HEK293T (cell line): ENCODE data around the gene FCRL6.
A peak's percentile ranks its signal among the peaks of the same experiment; 100 is the strongest.

Source experiments
- CTCF ChIA-PET: fragments of 350-600 bp; formaldehyde crosslinking; extraction: SDS; loops from one replicate; lab custom pipeline; 2021; ENCODE audit warnings: antibody characterized with exemption, inconsistent platforms; lab: Yijun Ruan, JAX
- POLR2A ChIA-PET: fragments of 350-600 bp; formaldehyde crosslinking; extraction: SDS; loops from one replicate; lab custom pipeline; 2020; ENCODE audit warnings: antibody characterized with exemption, inconsistent platforms; lab: Yijun Ruan, JAX
- DNase-seq: peaks from one replicate; pipeline ENCODE4 v3.0.0; 2012; ENCODE audit warnings: mixed read lengths; ENCODE audit errors: extremely low spot score
- ARNT ChIP-seq: fragments of 450-650 bp; IDR thresholded peaks from 2 replicates; pipeline ENCODE4 v1.6.1; 2017; ENCODE audit warnings: mild to moderate bottlenecking
- BHLHE40 ChIP-seq: fragments of 450-650 bp; IDR thresholded peaks from 2 replicates; pipeline ENCODE4 v1.6.1; 2016; ENCODE audit warnings: mild to moderate bottlenecking, moderate library complexity, borderline replicate concordance
- CTBP1 ChIP-seq: fragments of 450-650 bp; IDR thresholded peaks from 2 replicates; pipeline ENCODE4 v1.6.1; 2016; ENCODE audit warnings: borderline replicate concordance
- ELF4 ChIP-seq: fragments of 450-650 bp; IDR thresholded peaks from 2 replicates; pipeline ENCODE4 v1.6.1; 2017; ENCODE audit warnings: antibody characterized with exemption
- FOXA1 ChIP-seq: fragments of 450-650 bp; IDR thresholded peaks from 2 replicates; pipeline ENCODE4 v1.6.1; 2016; ENCODE audit warnings: mild to moderate bottlenecking
- FOXK2 ChIP-seq: fragments of 450-650 bp; IDR thresholded peaks from 2 replicates; pipeline ENCODE4 v1.6.1; 2016; ENCODE audit warnings: mild to moderate bottlenecking
- FOXM1 ChIP-seq: fragments of 450-650 bp; IDR thresholded peaks from 2 replicates; pipeline ENCODE4 v1.6.1; 2017; ENCODE audit warnings: mild to moderate bottlenecking, borderline replicate concordance
- HDGF ChIP-seq: fragments of 450-650 bp; IDR thresholded peaks from 2 replicates; pipeline ENCODE4 v1.6.1; 2017; ENCODE audit warnings: antibody characterized with exemption, borderline replicate concordance
- L3MBTL2 ChIP-seq: fragments of 450-650 bp; conservative IDR thresholded peaks from 2 replicates; pipeline ENCODE4 v1.6.1; 2016; ENCODE audit warnings: mild to moderate bottlenecking
- LEF1 ChIP-seq: fragments of 450-650 bp; IDR thresholded peaks from 2 replicates; pipeline ENCODE4 v1.6.1; 2017; ENCODE audit warnings: mild to moderate bottlenecking, borderline replicate concordance
- NFRKB ChIP-seq: fragments of 450-650 bp; IDR thresholded peaks from 2 replicates; pipeline ENCODE4 v1.6.1; 2016; ENCODE audit warnings: mild to moderate bottlenecking, moderate library complexity
- SP1 ChIP-seq: fragments of 450-650 bp; IDR thresholded peaks from 2 replicates; pipeline ENCODE4 v1.6.1; 2017
- SUZ12 ChIP-seq: fragments of 450-650 bp; IDR thresholded peaks from 2 replicates; pipeline ENCODE4 v1.6.1; 2016; ENCODE audit warnings: mild to moderate bottlenecking
- TARDBP ChIP-seq: fragments of 450-650 bp; IDR thresholded peaks from 2 replicates; pipeline ENCODE4 v1.6.1; 2016
- ZNF384 ChIP-seq: fragments of 450-650 bp; IDR thresholded peaks from 2 replicates; pipeline ENCODE4 v1.6.1; 2016
- TF ChIP-seq, protein P1 (sequence below): fragments of 450-650 bp; IDR thresholded peaks from 2 replicates; pipeline ENCODE4 v1.6.1; 2016

Gene FCRL6

GRCh38 chr1:159783724-159784123 lies 18.4 kb upstream of the FCRL6 start:
- CTCF ChIA-PET, result no interaction called here
- no peak for TF ChIP-seq FOXA1
- TF ChIP-seq TARDBP, result no peak
- no peak for TF ChIP-seq SP1
- TF ChIP-seq FOXM1, result no peak
- no peak for DNase-seq
- POLR2A ChIA-PET, result no interaction called here

DNA sequence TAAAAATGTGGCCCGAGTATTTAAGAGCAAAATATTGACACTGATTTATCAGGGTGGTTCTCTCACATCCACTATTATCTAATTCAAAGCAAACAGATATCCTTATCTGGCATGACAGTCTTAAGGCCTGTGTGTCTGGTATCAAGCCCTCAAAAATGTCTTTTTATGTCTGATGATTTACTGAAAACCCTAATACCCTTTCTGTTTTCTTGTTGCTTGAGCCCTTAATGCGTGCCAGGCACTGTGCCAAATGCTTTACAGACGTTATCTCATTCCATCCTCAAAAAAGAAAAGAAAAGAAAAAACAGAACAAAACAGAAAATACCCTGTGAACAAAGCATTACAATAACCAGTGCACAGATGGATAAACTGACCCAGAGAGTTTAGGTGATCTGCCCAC lies 15.7 kb upstream of the FCRL6 start:
- no peak for TF ChIP-seq CTBP1
- DNase-seq, result no peak
- CTCF ChIA-PET, result interaction anchor here (1.1 to 1.2 kb wide), 2 partner anchors 11 to 220 kb away, joined by 3 to 6 read pairs; no protein-coding TSS in a partner anchor
- POLR2A ChIA-PET, result no interaction called here

GRCh38 chr1:159786966-159787365 lies 15.2 kb upstream of the FCRL6 start:
- POLR2A ChIA-PET, result no interaction called here
- no peak for DNase-seq
- TF ChIP-seq L3MBTL2 (no peak), SP1 (no peak), LEF1 (no peak), SUZ12 (no peak), NFRKB (no peak), FOXA1 (no peak), CTBP1 (no peak), FOXK2 (no peak), FOXM1 (no peak)
- TF ChIP-seq, protein P1, sequence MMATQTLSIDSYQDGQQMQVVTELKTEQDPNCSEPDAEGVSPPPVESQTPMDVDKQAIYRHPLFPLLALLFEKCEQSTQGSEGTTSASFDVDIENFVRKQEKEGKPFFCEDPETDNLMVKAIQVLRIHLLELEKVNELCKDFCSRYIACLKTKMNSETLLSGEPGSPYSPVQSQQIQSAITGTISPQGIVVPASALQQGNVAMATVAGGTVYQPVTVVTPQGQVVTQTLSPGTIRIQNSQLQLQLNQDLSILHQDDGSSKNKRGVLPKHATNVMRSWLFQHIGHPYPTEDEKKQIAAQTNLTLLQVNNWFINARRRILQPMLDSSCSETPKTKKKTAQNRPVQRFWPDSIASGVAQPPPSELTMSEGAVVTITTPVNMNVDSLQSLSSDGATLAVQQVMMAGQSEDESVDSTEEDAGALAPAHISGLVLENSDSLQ, result no peak
- CTCF ChIA-PET, result interaction anchor here (1.1 to 1.2 kb wide), 2 partner anchors 11 to 219 kb away, joined by 3 to 6 read pairs; no protein-coding TSS in a partner anchor

- CTCF ChIA-PET, result interaction anchor here (0.6 to 1.0 kb wide), 5 partner anchors 10 to 337 kb away, joined by 3 read pairs; partner anchors contain the start of gene DUSP23
- TF ChIP-seq BHLHE40 (no peak), TARDBP (no peak), NFRKB (no peak), ARNT (no peak), SP1 (no peak), LEF1 (no peak)
- peak; percentile 59 for DNase-seq
- POLR2A ChIA-PET, result no interaction called here
These were observed 11.8 kb upstream of the FCRL6 start for GRCh38 chr1:159790237-159790917.

GRCh38 chr1:159791031-159791430 lies 11.1 kb upstream of the FCRL6 start:
- ChIA-PET POLR2A (no interaction called here), CTCF (no interaction called here)
- DNase-seq, result no peak
- TF ChIP-seq SP1, result no peak
- TF ChIP-seq ELF4, result no peak
- no peak for TF ChIP-seq TARDBP
- no peak for TF ChIP-seq BHLHE40
- no peak for TF ChIP-seq FOXK2
- TF ChIP-seq FOXM1, result no peak
- TF ChIP-seq, protein P1, result no peak
- no peak for TF ChIP-seq CTBP1
- no peak for TF ChIP-seq HDGF

DNA sequence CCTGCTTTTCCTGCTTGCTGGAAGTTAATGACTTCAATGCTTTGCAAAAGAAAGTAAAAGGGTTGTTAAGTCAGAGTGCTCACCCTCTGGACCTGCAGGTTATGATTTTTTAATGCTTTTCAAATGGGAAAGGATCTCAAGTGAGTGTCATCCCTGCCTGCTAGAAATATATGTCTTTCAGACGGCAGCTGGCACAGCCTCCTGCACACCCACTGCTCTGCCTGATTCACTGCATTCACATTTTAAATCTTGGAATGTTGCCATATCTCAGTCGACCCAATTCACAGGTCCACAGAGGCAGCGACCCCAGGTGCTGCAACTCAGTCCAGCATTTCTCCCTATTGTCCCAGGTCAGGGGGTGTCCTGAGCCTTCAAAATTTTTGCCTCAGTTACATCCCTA lies 10.7 kb upstream of the FCRL6 start:
- ChIA-PET CTCF (no interaction called here), POLR2A (no interaction called here)
- TF ChIP-seq ARNT, result no peak
- TF ChIP-seq SP1, result no peak
- TF ChIP-seq L3MBTL2, result no peak
- no peak for TF ChIP-seq FOXA1
- no peak for TF ChIP-seq SUZ12
- TF ChIP-seq LEF1, result no peak
- TF ChIP-seq, protein P1, result no peak
- no peak for DNase-seq

- ChIA-PET POLR2A (no interaction called here), CTCF (no interaction called here)
- TF ChIP-seq SUZ12 (no peak), ELF4 (no peak), FOXK2 (no peak), LEF1 (no peak), SP1 (no peak), BHLHE40 (no peak), ZNF384 (no peak), HDGF (no peak), TARDBP (no peak), NFRKB (no peak), FOXM1 (no peak), FOXA1 (no peak), L3MBTL2 (no peak), ARNT (no peak), CTBP1 (no peak)
- TF ChIP-seq, protein P1, result no peak
- DNase-seq, result no peak
These were observed 6.6 kb upstream of the FCRL6 start for GRCh38 chr1:159795534-159795933.
